ENCODE data around the gene CCDC183.
"Not testable (repeated sequence)": the region's sequence is repeated elsewhere in the genome, so short reads cannot be mapped to it uniquely, and the experiment has no call there.

CCDC183 gene

DNA sequence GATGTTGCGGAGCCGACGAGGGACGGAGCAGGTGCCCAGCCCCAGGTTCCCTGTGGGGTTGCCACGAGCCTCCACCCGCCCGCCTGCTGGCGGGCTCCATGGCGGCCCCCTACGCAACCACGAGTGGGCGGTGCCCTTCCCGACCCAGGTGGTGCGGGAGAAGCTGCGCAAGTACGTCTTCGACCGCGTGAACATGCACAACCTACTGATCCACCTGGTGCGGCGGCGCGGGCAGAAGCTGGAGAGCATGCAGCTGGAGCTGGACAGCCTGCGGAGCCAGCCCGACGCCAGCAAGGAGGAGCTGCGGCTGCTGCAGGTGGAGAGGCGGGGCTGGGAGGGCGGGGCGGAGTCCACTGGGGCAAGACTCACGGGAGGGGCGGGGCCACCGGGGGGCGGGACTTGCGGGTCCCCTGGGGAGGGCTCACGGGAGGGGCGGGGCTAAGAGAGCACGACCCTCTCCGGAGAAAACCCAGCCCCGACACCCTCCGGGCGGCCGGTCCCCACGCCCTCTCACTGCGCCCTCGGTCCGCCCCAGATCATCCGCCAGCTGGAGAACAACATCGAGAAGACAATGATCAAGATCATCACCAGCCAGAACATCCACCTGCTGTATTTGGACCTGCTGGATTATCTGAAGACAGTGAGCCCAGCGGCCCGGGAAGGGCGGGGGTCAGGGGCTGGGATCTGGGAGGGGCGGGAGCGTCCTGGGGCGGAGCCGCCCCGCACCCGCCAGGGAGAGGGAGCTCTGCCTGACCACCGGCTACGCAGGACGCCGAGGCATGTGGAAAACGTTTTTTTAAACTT, 3.9 kb downstream of the CCDC183 start:
- Histone ChIP-seq H3K4me1 (ENCODE audit: control insufficient read depth, insufficient read depth, low read length) (peaks cover 37% of the 10 kb centered on the region), H3K27me3 (ENCODE audit: control insufficient read depth, insufficient read depth, low read length) (peaks cover 24% of the 10 kb centered on the region), H3K4me3 (ENCODE audit: low read length) (peak overlapping the region; percentile 46), H3K9me3 (ENCODE audit: control insufficient read depth, low read length) (no peaks in the 10 kb centered on the region), H3K9ac (ENCODE audit: low read length) (peak overlapping the region; percentile 63), H3K36me3 (ENCODE audit: control insufficient read depth, insufficient read depth, low read length) (no peaks in the 10 kb centered on the region)

DNA sequence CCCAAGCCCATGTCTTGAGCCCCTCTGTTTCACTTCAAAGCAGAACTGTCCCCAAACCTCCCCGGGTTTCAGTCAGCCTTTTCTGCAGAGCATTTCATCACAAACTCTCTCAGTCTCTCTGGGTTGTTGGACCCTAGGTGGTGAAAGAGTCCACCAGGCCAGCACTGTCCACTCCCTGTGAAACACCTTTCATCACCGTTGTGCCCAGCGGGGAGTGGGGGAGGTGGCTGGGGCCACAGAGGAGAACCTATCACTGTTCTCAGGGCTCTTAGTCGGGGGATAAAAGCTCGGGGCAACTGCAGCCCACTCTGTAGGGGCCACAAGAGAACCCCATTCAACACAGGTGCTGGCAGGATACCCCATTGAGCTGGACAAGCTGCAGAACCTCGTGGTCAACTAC, 6.2 kb downstream of the CCDC183 start:
- Histone ChIP-seq H3K27me3 (ENCODE audit: control insufficient read depth, insufficient read depth, low read length) (peaks cover 18% of the 10 kb centered on the region), H3K9ac (ENCODE audit: low read length) (no peak overlapping the region), H3K4me1 (ENCODE audit: control insufficient read depth, insufficient read depth, low read length) (peaks cover 34% of the 10 kb centered on the region), H3K4me3 (ENCODE audit: low read length) (no peak overlapping the region), H3K36me3 (ENCODE audit: control insufficient read depth, insufficient read depth, low read length) (no peaks in the 10 kb centered on the region), H3K9me3 (ENCODE audit: control insufficient read depth, low read length) (no peaks in the 10 kb centered on the region)

DNA sequence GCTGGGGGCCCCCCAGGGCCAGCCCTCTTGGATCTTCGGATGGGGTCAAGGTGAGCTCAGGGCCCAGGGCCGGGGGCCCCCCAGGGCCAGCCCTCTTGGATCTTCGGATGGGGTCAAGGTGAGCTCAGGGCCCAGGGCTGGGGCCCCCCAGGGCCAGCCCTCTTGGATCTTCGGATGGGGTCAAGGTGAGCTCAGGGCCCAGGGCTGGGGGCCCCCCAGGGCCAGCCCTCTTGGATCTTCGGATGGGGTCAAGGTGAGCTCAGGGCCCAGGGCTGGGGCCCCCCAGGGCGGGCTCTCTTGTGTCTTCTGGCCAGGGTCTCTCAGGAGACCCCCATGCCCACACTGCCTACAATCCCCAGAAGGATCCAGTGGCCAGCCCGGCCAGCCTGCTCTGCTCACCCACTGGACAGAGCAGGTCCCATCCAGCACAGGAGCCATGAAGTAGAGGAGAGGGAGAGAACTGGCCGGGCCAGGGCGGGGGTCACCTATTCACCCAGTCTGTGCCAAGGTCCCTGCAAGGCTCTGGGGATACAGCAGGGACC, 6.9 kb downstream of the CCDC183 start:
- H3K27me3 ChIP-seq (ENCODE audit: control insufficient read depth, insufficient read depth, low read length), result peaks cover 18% of the 10 kb centered on the region

DNA sequence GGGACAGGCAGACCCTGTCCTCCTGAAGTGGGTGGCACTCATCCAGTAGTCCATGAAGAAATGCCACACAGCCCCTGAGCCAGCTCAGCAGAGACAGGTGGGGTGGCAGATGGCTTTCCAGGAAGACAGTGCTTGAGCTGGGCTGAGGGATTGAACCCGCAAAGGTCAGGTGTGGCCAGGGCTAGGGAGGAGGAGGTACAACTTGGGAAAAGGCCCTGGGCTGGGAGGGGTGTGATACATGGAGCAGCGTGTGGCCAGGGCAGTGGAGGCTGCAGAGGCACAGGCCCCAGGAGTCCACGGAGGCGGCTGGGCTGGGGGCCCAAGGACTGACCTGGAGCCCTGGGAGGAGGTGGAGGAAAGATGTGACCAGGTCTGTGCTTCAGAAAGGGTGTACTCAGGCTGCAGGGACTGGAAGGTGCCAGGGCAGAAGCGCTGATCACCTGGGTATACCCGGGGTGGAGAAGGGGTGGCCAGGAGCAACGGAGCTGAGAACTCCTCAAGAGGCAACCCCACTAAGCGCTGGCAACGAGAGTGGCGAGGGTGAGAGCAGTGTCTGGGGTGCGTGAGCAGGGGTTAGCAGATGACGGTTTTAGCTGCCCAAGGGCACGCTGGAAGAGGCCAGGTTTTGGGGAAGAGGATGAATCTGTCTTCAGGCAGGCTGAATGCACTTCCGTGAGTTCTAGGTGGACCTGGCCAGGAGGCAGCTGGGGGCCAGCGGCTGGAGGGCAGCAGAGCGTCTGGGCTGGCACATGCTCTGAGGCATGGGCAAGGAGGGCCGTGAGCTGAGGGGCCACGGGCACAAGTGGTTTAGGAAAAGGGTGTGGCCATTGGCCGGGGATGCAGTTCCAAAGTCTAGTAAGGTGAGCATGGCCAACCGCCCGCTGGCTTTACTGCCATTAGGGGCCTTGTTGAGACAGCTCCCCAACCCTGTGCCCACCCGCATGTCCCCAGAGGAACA, 7.7 kb downstream of the CCDC183 start:
- Histone ChIP-seq H3K4me1 (ENCODE audit: control insufficient read depth, insufficient read depth, low read length) (peaks cover 27% of the 10 kb centered on the region), H3K9ac (ENCODE audit: low read length) (no peak overlapping the region), H3K36me3 (ENCODE audit: control insufficient read depth, insufficient read depth, low read length) (no peaks in the 10 kb centered on the region), H3K4me3 (ENCODE audit: low read length) (no peak overlapping the region), H3K9me3 (ENCODE audit: control insufficient read depth, low read length) (no peaks in the 10 kb centered on the region), H3K27me3 (ENCODE audit: control insufficient read depth, insufficient read depth, low read length) (peaks cover 13% of the 10 kb centered on the region)

More for the DNA sequence above, 6.9 kb downstream of the CCDC183 start:
- peaks cover 34% of the 10 kb centered on the region for H3K4me1 ChIP-seq (ENCODE audit: control insufficient read depth, insufficient read depth, low read length)
- not testable (repeated sequence) for H3K9me3 ChIP-seq (ENCODE audit: control insufficient read depth, low read length); H3K9ac ChIP-seq (ENCODE audit: low read length); H3K4me3 ChIP-seq (ENCODE audit: low read length); H3K36me3 ChIP-seq (ENCODE audit: control insufficient read depth, insufficient read depth, low read length)

DNA sequence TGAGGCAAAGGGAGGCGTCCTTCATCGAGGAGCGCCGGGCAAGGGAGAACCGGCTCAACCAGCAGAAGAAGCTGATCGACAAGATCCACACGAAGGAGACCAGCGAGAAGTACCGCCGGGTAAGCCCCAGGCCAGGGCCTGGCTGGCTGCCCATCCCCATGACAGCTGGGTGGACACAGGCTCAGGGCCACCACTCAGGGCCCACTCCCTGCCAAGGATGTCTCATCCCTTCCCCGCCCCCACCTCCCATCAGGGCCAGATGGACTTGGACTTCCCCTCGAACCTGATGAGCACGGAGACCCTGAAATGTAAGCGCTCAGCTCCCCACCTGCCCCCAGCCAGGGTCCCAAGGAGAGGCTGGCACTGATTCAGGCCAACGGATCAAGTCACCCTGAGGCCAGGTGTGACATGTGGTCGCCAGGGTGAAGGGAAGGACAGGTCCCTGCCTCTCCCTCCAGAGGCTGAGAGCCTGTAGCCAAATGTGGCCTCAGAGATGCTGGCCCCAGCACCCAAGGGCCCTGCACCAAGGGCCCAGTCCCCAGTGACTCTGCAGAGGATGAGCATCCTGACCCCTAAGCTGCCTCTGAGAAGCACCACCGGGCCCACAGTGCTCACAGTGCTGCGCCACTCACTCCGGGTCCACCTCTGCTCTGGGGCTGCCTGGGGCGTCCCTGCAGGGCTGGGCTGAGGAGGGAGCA, 8.5 kb downstream of the CCDC183 start:
- Histone ChIP-seq H3K9me3 (ENCODE audit: control insufficient read depth, low read length) (no peaks in the 10 kb centered on the region), H3K9ac (ENCODE audit: low read length) (no peak overlapping the region), H3K36me3 (ENCODE audit: control insufficient read depth, insufficient read depth, low read length) (no peaks in the 10 kb centered on the region), H3K27me3 (ENCODE audit: control insufficient read depth, insufficient read depth, low read length) (peaks cover 6% of the 10 kb centered on the region), H3K4me1 (ENCODE audit: control insufficient read depth, insufficient read depth, low read length) (peaks cover 19% of the 10 kb centered on the region), H3K4me3 (ENCODE audit: low read length) (no peak overlapping the region)

DNA sequence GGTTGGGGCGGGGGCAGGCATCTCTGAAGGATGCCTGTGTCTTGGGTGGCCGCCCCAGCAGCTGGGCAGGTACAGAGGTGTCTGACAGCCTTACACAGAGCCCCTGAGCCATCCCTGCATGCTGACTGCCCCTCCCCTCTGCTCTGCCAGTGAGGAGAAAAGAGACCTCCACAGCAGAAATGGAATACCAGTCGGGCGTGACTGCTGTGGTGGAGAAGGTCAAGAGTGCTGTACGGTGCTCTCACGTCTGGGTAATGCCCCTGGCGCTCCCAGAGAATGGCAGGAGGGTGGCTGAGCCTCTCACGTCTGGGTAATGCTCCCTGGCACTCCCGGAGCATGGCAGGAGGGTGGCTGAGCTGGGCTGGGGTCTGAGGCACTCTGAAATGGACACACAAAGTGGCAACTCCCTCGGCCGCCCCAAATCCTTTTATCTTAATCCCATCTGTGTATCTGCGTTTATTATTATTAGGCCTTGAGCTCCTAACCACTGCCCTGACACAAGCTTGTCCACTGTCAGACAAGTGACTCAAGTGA, 9.1 kb downstream of the CCDC183 start:
- H3K9me3 ChIP-seq (ENCODE audit: control insufficient read depth, low read length), result no peaks in the 10 kb centered on the region
- peaks cover 6% of the 10 kb centered on the region for H3K27me3 ChIP-seq (ENCODE audit: control insufficient read depth, insufficient read depth, low read length)
- peaks cover 19% of the 10 kb centered on the region for H3K4me1 ChIP-seq (ENCODE audit: control insufficient read depth, insufficient read depth, low read length)
- H3K4me3 ChIP-seq (ENCODE audit: low read length), result no peak overlapping the region
- no peaks in the 10 kb centered on the region for H3K36me3 ChIP-seq (ENCODE audit: control insufficient read depth, insufficient read depth, low read length)
- no peak overlapping the region for H3K9ac ChIP-seq (ENCODE audit: low read length)

DNA sequence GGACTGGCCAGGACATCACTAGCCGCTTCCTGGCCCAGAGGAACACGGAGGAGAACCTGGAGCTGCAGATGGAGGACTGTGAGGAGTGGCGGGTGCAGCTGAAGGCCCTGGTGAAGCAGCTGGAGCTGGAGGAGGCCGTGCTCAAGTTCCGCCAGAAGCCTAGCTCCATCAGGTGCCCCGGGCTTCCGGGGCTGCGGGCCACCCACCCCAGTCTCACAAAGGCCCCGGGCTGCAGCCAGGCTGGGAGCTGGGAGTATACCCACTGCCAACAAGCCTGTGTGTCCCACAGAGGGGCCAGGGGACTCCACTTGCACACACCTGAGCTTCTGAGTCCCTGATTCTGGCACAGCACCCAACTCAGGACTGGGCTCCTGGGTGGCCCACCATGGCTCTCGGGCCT, 9.9 kb downstream of the CCDC183 start:
- H3K9ac ChIP-seq (ENCODE audit: low read length), result peak overlapping the region; percentile 71
- H3K9me3 ChIP-seq (ENCODE audit: control insufficient read depth, low read length), result no peaks in the 10 kb centered on the region
- H3K27me3 ChIP-seq (ENCODE audit: control insufficient read depth, insufficient read depth, low read length), result peaks cover 2% of the 10 kb centered on the region
- H3K4me1 ChIP-seq (ENCODE audit: control insufficient read depth, insufficient read depth, low read length), result peaks cover 11% of the 10 kb centered on the region
- H3K36me3 ChIP-seq (ENCODE audit: control insufficient read depth, insufficient read depth, low read length), result no peaks in the 10 kb centered on the region
- no peak overlapping the region for H3K4me3 ChIP-seq (ENCODE audit: low read length)

DNA sequence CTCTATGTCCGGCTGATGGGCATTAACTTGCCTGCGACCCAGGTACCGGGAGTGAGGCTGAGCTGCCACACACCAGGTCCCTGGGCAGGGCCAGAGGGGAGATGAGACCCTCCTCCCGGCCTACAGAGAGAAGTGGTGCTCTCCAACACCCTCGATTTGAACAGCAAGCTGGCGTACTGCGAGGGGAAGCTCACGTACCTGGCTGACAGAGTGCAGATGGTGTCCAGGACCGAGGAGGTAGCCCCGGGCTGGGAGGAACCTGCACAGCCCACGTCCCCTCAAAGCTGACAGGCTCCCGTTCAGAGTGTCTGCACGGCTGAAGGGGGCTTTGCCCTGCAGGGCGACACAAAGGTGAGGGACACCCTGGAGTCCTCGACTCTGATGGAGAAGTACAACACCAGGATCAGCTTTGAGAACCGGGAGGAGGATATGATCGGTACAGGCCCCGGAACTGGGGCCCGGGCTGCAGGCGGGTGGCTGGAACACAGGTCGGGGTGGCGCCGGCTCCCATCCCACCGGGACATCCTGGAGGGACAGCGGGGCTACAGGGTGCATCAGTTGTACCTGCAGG, 10.6 kb downstream of the CCDC183 start:
- peak overlapping the region; percentile 71 for H3K9ac ChIP-seq (ENCODE audit: low read length)
- no peak overlapping the region for H3K4me3 ChIP-seq (ENCODE audit: low read length)
- no peaks in the 10 kb centered on the region for H3K36me3 ChIP-seq (ENCODE audit: control insufficient read depth, insufficient read depth, low read length)
- H3K27me3 ChIP-seq (ENCODE audit: control insufficient read depth, insufficient read depth, low read length), result peaks cover 2% of the 10 kb centered on the region
- H3K4me1 ChIP-seq (ENCODE audit: control insufficient read depth, insufficient read depth, low read length), result peaks cover 11% of the 10 kb centered on the region
- no peaks in the 10 kb centered on the region for H3K9me3 ChIP-seq (ENCODE audit: control insufficient read depth, low read length)

DNA sequence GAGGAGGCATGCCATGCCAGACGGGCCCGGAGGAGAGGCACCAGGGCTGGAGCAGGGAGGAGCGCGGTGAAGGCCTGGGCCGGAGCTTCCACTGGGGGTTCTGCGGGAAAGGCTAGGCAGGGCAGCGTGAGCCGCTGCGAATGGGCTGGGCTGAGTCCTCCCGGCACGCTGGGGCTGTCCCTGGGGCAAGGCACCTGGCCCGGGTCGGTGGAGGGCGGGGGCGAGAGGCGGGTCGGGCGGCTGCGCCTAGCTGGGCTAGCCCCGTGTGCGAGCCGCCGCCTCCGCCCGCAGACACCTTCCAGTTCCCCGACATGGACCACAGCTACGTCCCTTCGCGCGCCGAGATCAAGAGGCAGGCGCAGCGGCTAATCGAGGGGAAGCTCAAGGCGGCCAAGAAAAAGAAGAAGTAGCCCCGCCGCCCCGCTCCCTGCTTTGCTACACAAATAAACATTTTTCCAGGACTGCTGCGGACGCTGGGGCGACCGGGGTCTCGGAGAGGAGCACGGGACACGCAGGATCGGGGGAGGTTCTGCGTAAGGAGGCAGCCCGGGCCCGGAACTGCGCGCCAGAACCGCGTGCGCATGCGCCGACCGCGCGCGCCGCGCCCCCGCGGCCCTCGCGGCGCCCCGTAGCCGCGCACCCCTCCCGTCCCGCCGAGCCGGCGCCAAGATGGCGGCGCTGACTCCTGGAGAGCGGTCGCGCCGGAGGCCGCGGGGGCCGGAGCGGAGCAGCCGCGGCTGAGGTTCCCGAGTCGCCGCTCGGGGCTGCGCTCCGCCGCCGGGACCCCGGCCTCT, 11.3 kb downstream of the CCDC183 start, which contains the start of gene RABL6:
RABL6 (plus strand) TSS at position 668 of the 794 bp plus-strand sequence. CDS start 249 bp downstream, outside the sequence.
- Histone ChIP-seq H3K27me3 (ENCODE audit: control insufficient read depth, insufficient read depth, low read length) (peaks cover under 1% of the 10 kb centered on the region), H3K4me3 (ENCODE audit: low read length) (peak within 1 kb of the TSS; percentile 34), H3K4me1 (ENCODE audit: control insufficient read depth, insufficient read depth, low read length) (peaks cover 11% of the 10 kb centered on the region), H3K9ac (ENCODE audit: low read length) (peak within 1 kb of the TSS; percentile 74), H3K9me3 (ENCODE audit: control insufficient read depth, low read length) (no peaks in the 10 kb centered on the region), H3K36me3 (ENCODE audit: control insufficient read depth, insufficient read depth, low read length) (no peaks in the 10 kb centered on the region)

DNA sequence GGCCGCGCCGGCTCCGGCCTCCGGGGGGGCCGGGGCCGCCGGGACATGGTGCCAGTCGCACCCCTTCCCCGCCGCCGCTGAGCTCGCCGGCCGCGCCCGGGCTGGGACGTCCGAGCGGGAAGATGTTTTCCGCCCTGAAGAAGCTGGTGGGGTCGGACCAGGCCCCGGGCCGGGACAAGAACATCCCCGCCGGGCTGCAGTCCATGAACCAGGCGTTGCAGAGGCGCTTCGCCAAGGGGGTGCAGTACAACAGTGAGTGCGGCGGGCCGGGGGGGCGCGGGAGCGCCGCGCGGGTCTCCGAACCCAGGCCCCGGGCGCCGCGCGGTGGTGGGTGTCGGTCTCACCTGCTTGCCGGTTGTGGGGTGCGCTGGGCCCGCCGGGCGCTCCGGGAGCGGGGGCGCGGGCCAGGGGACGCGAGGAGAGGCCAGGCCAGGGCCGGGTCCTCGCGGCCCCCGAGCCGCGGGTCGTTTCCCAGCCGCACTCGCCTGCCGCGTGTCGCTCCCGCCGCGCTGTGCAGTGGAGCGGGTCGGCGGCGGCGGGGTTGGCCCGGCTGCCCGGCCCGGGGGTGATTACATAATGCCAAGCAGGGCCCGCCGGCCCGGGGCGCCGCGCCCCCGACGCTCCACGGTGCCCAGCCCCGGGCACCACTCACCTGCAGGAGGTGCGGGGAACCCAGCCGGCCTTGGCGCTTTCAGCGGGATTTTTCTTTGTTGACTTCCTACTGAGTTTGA, 12.1 kb downstream of the CCDC183 start:
- Histone ChIP-seq H3K9ac (ENCODE audit: low read length) (peak overlapping the region; percentile 74), H3K9me3 (ENCODE audit: control insufficient read depth, low read length) (no peaks in the 10 kb centered on the region), H3K4me3 (ENCODE audit: low read length) (peak overlapping the region; percentile 34), H3K4me1 (ENCODE audit: control insufficient read depth, insufficient read depth, low read length) (peaks cover 11% of the 10 kb centered on the region), H3K27me3 (ENCODE audit: control insufficient read depth, insufficient read depth, low read length) (no peaks in the 10 kb centered on the region), H3K36me3 (ENCODE audit: control insufficient read depth, insufficient read depth, low read length) (no peaks in the 10 kb centered on the region)
